Fibroblast of villous mesenchyme (primary cell): Measurements from ENCODE around the gene SLC39A7. TPM values are rescaled to one million over a fixed set of nuclear protein-coding genes. Genes with fewer than 3 reads are reported as not detected.
A peak's percentile ranks its signal among the peaks of the same experiment; 100 is the strongest.

Source experiments
- DNase-seq: peaks from one replicate; pipeline ENCODE4 v3.0.0-alpha.2; 2010; ENCODE audit warnings: low read depth
- H3K4me3 ChIP-seq: 2 replicates; pipeline ENCODE4 v1.5.1; 2011; ENCODE audit warnings: low read depth, mild to moderate bottlenecking, low read length
- total RNA-seq: library from RNA; depleted of rRNA; stranded (reverse); fragments of >200 nt; gene quantifications from 2 replicates; pipeline ENCODE4 v1.2.3, GENCODE V29; 2012
- TF ChIP-seq, protein P1 (sequence below): IDR thresholded peaks from 2 replicates; pipeline ENCODE4 v1.5.1; 2012; ENCODE audit warnings: low read depth, mild to moderate bottlenecking, low read length; ENCODE audit not compliant: insufficient read depth

Gene SLC39A7
- total RNA-seq, 1 donor, result 143 TPM

DNA sequence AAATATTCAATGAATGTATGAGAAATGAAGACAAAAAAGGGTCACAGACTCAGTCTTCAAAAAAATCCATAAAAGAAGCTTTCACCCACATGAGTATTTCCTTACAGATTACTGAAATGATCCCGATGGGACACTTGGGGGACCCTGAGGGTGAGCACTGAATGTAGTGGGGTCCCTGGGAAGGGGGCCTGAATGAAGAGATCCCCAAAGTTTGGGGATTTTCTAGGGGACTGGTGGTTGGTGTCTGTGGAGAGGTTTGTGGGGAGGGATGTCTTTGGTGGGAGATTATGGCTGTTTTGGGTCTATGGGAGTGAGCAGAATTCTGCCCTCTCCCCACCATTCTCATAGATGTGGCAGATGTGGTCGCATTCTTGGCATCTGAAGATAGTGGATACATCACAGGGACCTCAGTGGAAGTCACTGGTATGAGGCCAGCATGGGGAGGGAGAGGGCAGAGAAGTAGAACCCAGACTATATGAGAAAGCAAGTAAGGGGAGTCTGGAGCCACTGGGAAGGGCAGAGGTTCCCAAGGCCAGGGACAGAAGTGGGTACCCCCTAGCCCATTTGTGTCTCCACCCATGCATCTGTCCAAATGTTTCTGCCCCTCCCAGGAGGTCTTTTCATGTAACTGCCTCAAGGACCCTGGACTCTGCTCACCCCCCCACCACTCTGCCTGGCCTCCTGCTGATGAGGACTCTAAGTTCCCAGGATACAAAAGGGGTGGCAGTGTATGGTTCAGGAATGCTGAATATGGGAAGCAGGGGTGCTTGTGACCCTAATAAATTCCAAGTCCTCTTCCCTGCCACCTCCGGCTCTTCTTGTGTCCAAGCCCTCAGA lies 5.6 kb downstream of the SLC39A7 start:
- H3K4me3 ChIP-seq, result no peak overlapping the region
- TF ChIP-seq, protein P1, sequence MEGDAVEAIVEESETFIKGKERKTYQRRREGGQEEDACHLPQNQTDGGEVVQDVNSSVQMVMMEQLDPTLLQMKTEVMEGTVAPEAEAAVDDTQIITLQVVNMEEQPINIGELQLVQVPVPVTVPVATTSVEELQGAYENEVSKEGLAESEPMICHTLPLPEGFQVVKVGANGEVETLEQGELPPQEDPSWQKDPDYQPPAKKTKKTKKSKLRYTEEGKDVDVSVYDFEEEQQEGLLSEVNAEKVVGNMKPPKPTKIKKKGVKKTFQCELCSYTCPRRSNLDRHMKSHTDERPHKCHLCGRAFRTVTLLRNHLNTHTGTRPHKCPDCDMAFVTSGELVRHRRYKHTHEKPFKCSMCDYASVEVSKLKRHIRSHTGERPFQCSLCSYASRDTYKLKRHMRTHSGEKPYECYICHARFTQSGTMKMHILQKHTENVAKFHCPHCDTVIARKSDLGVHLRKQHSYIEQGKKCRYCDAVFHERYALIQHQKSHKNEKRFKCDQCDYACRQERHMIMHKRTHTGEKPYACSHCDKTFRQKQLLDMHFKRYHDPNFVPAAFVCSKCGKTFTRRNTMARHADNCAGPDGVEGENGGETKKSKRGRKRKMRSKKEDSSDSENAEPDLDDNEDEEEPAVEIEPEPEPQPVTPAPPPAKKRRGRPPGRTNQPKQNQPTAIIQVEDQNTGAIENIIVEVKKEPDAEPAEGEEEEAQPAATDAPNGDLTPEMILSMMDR, result no peak
- no peak for DNase-seq

DNA sequence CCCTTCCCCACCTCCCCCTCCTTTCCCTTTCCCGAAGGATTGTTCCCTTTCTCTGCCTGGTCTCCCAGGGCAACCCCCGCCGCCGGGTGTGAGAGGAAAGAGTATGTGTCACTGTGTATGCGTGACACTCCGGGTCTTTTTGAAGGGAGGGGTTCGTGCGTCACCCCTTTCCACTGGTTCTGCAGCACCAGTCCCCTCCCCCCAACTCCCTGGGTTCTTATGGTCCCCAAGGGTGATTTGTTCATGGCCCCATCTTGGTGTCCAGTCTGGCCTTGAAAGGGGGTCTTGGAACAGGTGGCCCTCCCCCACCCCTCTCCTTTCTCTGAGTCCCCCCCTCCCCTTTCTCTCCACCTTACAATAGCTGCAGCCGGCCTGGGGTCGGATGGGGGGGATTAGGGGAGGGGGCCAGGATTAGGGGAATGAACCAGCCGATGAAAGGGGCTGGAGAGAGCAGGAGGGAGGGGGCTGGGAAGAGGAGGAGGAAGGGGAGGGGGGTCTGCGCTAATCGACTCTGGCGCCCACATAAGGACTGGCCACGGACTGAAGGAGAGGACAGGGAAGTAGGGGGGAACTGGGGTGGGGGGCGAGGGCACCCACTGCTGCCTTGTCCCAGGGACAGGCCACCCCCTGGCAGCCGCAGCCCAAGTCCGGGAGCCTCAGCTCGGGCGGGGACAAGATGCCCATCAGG lies 6.3 kb downstream of the SLC39A7 start:
- H3K4me3 ChIP-seq, result peak overlapping the region; percentile 83
- DNase-seq, result no peak
- TF ChIP-seq, protein P1, result no peak

DNA sequence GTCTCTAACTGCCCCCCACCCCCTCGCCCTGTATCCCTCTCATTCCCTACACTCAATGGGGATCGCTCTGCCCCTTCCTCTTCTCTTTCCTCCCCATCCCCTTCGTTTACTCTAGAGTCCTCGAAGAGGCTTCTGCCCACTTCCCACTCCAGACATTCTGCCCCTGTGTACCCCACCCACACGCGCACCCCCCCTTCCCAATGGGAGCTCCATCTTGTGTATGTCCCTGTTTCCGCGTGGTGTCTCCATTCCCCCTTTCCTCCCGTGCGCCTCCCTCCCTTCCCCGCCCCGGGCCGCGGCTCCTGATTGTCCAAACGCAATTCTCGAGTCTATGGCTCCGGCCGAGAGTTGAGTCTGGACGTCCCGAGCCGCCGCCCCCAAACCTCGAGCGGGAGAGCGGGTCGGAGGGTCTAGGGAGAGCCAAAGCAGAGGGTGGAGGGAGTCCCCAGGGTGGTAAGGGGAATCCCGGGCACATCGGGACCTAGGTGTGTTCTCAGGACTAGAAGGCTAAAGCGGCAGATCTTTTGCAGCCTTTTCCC lies 7.0 kb downstream of the SLC39A7 start:
- TF ChIP-seq, protein P1, result no peak
- DNase-seq, result peak; percentile 62
- peak overlapping the region; percentile 83 for H3K4me3 ChIP-seq

DNA sequence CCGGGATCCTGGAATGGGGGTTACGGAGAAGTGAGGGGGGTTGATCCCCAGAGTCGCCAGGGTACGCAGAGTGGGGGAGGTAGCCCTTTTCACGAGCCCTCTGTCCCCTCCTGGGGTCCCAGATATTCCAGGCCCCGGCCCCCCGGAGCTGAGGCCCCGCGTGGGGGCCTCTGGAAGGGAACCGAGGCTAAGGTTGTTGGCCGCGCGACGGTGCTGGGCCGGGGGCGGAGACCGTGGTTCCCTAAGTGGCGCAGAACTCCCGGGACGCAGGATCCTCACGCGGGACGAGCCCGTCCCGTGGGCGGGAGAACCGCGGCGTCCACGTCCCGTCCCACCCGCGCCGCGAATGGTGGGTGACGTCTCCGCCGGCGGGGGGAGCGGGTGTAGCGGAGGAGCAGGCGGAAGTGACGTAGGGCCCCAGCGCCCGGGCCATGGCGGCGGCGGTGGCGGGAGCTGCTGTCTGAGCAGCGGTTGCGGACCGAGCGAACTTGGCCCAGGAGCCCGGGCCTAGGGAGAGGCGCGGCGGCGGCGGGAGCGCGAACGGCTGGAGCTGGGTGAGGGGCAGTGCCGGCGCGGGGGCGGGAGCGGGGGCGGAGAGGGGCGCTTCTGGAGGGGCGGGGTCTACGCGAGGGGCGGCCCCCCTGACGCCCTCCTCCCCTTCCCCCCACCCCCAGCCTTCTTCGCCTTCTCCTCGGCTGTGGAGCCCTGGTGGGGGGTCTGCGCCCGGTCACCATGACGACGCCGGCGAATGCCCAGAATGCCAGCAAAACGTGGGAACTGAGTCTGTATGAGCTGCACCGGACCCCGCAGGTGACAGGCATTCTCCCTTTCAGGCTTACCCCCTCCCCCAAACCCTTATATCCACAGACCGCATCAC lies 7.7 kb downstream of the SLC39A7 start, which contains the start of gene RING1:
TSS of gene RING1 (plus strand) at position 410 of the 877 bp plus-strand sequence. CDS start at position 733, 323 bp downstream.
- peak within 1 kb of the TSS; percentile 83 for H3K4me3 ChIP-seq
- peak; percentile 74 for DNase-seq
- TF ChIP-seq, protein P1, result no peak

DNA sequence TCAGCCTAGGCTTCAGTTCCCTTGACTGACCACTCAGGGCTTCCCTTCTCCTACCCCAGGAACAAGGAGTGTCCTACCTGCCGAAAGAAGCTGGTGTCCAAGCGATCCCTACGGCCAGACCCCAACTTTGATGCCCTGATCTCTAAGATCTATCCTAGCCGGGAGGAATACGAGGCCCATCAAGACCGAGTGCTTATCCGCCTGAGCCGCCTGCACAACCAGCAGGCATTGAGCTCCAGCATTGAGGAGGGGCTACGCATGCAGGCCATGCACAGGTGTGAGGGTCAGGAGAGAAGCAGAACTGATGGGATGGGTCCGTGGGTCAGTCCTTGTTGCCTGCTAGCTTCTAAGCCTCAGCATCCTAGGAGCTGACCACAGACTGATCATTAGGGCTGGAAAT lies 9.2 kb downstream of the SLC39A7 start:
- TF ChIP-seq, protein P1, result no peak
- no peak overlapping the region for H3K4me3 ChIP-seq
- no peak for DNase-seq

DNA sequence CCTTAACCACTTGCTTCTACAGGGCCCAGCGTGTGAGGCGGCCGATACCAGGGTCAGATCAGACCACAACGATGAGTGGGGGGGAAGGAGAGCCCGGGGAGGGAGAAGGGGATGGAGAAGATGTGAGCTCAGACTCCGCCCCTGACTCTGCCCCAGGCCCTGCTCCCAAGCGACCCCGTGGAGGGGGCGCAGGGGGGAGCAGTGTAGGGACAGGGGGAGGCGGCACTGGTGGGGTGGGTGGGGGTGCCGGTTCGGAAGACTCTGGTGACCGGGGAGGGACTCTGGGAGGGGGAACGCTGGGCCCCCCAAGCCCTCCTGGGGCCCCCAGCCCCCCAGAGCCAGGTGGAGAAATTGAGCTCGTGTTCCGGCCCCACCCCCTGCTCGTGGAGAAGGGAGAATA lies 10.5 kb downstream of the SLC39A7 start:
- TF ChIP-seq, protein P1, result no peak
- H3K4me3 ChIP-seq, result no peak overlapping the region
- DNase-seq, result no peak
